CD4-positive, alpha-beta T cell treated with Interleukin-1 beta for 1 hour (primary cell): ENCODE measurements around the gene ICA1.
A peak's percentile ranks its signal among the peaks of the same experiment; 100 is the strongest.

ENCODE experiments used
- DNase-seq, 2 donors: peaks; one replicate each; pipeline ENCODE4 v3.0.0-alpha.2; 2020 to 2022

The ICA1 gene

DNA sequence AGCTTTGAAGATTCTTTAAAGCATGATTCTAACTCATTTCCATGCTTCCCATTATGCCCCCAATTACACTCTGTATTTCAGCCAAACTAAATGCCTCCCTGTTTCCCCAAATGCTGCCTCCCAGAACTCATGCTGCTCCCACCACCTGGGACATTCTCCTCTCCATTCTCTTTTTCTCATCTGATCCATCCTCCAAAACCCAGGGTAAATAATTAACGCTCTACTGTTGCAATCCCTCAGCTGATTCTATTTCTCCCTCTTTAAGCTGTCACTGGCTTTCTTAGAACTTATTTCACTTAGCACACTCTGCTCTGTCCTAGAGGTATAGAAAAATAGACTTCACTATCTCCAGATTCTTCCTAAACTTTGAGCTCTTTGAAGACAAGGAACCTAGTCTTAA is 104.7 kb downstream of the ICA1 start:
- DNase-seq = no peak

DNA sequence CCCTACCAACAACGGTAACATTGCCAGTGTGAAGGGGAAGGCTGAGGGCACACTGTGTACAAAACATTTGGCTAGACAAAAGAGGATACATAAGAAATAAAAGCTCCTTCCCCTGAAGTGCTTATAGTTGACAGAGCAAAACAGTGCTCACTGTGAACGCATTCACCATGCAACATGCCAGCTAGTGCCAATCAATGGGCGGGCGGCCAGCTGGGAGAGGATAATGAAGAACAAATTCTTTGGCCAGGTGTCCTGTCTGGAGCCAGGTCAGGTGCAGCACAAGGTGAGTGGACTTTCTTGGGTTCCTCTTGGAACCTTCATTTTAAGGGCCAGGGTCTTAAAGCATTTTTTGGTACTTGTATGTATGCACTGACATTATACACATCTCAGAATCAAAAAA is 106.1 kb downstream of the ICA1 start:
- DNase-seq = no peak

DNA sequence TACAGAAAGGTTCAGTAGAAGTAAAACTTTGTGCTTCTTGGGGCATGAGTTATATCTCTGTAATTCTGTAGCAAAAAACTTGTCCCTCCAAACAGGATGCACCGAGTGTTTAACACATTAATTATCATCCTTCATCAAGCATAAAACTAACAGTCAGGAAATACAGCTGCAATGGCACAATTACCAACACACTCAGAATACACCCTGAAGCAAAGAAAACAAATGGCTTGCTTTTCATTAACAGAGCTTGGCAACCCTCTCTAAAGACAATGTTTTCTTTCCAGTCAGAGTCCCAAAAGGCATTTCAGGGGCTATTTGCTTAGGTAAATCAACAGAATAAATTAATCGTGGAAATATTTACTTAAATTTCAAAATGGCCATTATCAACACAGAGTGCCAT is 107.7 kb downstream of the ICA1 start:
- DNase-seq = no peak

DNA sequence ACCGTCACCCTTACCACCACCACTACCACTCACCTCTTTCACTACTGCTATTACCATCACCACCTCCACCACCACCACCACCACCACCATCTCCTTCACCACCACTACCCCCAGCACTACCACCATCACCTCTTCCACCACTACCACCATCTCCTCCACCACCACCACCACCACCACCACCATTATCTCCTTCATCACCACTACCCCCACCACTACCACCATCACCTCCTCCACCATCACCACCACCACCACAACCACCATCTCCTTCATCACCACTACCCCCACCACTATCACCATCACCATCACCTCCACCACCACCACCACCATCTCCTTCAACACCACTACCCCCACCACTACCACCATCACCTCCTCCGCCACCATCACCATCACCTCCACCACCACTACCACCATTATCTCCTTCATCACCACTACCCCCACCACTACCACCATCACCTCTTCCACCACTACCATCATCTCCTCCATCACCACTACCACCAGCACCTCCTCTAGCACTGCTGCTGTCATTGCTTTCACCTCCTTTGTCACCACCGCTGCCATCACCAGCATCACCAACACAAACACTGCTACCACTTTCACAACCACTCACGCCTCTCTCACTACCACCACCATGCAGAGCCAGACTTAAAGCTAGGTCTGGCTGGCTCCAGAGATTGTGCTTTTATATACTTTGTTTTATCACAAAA is 109.3 kb downstream of the ICA1 start:
- no peak for DNase-seq

DNA sequence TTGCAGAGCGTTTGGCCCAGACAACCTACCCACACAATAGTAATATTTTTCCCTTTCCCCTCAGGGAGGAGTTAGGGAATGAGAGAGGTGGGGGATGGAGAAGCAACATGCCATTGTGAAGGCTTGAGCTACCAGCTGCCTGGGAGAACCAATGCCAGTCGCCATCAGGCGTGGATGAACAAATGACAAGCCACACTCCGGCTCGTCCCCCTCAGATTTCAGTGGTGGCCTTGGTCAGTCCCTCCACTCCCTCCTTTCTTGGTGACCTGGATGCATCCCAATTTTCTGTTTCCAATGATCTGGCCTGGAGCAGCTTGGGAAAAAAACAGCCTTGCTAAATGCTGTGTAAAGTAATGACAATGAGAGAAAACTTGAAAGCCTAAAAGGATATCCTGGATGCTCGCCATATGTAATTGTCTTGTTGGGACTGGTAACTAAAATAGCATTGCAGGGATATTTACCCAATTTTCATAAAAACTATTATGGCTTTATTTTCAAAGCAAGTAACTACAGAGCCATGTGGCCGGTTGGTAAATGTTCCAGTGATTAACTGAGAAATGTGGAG is 110.7 kb downstream of the ICA1 start:
- DNase-seq = no peak

DNA sequence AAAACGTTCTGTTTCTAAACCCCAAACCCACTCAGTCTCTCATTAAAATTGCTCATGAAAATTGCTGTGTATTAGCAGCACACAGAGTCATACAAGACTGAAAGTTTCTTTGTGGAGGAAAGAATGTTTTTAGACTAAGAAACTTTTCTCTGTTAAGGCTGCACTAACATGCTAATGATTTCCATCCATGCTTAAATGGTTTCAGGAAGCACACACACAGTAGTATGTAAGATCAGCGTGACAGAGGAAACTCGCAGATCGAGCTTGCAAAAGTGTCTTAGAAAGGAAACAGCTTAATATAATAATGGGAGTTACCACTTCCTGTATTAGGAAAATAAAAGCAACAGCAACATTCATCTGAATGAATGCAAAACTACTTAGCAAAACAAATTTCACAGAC is 112.7 kb downstream of the ICA1 start:
- DNase-seq = no peak

DNA sequence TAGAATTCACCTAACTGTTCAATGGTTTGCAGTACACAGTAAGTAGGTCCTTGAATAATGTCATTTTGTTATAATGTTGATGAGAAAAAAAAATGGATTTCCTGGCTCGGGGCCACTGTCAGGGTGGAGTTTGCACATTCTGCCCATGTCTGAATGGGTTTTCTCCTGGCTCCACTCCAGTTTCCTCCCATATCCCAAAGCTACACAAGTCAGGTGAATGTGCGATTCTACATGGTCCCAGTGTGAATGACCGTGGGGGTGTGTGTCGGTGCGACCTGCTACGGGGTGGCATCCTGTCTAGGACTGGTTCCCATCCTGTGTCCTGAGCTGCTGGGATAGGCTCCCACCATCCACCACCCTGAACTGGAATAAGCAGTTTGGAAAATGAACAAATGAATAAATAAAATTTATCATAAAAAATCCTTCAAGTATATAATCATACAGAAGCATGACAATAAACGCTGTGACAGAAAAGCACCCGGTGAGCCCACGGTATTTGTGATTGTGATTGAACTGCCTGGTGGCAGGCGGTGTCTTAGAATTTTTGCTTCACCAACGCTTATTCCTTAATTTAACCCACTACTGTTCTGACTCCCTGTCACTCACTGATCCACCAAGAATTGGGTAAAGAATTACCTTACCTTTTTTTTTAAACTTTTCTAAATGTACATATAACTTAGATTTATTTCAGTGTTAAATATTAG is 114.1 kb downstream of the ICA1 start:
- DNase-seq = no peak

DNA sequence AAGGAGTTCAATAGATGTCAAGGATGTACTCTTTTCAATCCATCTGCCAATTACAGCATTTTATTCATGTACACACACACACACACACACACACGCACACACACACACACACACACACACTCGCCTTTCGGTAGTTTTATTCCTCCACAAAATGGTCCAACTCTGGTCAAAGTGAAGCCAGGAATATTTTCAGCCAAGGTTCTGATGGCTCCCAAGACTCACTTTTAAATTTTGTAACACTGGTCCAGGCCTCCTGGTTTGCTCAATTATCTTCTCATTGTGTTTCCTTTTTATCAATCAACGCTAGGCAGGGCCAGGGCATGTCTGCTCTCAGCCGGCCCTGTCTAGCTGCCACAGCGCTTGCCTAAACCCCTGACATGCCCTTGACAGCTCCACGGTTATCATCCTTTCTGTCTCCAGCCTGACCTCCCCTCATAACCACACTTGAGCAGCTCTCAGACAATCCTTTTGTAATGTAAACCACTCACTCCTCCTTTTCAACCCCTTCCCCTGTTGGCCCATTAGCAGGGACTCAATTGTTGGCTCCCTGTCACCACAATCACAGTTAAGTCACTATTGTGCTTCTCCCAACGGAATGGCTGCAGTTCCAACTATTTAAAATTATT is 115.1 kb downstream of the ICA1 start:
- DNase-seq = no peak

DNA sequence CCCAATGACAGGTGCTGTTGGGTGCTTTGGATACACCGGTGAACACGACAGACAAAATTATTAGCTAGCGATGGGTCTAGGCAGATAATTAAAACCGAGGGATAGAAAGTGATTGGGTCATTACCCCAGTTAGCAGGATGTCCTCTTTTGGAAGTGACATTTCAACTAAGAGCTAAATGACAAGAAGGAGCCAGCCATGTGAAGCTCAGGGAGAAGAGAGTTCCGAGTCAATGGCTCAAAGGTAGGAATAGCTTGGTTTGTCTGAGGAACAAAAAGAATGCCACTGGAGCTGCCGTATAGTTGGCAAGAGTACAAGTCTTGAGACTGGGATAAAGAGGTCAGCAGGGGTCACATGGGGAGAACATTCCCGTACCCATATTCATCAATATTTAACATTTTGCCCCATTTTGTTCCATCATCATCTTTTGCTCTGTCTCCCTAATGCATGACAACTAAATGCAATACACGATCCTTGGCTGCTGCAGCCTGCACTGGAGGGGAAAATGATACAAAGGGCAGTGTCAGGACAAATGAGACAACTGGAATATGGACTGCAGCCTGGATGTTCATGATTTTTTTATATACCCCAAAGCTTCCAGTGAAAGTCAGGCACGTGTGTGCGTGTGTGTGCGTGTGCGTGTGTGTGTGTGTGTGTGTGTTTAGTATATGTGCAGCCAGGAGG is 115.7 kb downstream of the ICA1 start:
- DNase-seq = no peak

DNA sequence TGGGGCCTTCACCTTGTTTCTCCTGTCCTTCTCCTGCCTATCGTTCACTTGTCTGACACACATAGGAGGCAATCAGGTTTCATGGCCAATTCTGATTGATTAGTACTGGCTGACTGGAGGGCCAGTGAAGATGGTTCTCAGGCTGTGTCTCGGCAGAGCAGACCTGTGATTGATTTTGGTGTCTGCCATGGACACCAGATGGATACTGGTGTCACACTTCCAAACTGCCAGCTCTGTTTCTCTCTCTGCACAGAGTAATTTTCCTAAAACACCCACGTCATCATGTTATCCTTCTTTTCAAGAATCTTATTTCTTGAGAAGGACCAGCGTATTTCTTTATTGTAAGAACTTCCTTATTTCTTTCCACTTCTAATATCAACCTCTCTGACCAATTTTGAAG is 117.1 kb downstream of the ICA1 start:
- DNase-seq = no peak

DNA sequence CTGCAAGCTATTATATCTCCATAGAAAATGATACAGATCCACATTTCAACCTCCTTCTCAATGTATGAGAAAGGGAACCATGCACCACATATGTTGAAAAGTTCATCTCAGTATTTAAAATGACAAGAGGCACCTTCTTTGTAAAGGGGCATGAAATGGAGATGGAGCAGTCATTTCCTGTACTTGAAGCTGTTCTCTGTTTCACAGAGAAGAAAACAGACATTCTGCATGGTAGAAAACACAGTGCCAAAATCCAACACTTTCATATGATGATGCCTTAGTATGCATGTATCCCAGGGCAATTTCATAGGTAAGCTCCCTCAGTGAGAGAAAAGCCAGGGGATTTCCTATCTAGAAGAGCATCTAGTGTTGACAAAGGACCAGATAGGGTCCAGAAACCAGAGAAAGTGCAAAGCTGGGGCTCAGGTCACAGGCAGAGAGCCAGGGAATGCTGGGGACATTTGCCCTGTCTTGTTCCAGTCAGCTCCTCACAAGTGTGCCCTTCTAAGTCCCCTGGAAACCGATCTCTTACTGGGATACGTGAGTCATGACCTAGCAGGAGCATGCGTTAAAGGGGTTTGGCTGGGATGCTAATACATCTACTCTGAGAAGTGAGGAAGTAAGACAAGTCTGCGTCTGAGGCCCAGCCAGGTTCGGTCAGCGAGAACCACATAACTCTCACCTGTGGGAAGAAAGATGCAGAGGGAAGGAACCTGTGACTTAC is 118.7 kb downstream of the ICA1 start:
- no peak for DNase-seq

DNA sequence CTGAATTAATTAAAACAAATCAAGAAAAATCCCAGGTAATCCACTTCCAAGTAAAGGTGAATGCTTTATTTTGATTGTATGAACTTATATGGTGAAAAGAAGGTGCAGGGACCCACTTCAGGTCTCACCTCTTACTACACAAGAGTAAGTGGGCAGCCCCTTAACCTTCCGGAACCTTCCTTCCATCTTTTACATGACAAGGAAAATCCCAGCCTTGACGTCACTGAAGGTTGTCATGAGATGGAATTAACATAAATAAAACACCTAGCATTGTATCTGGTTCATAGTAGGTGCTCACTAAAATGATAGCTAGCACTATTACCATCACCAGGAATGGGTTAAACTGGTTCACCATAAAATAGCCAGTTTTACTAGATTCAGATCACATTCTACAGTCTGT is 119.5 kb downstream of the ICA1 start:
- peak in 1 of 2 donors; percentile 41 for DNase-seq

DNA sequence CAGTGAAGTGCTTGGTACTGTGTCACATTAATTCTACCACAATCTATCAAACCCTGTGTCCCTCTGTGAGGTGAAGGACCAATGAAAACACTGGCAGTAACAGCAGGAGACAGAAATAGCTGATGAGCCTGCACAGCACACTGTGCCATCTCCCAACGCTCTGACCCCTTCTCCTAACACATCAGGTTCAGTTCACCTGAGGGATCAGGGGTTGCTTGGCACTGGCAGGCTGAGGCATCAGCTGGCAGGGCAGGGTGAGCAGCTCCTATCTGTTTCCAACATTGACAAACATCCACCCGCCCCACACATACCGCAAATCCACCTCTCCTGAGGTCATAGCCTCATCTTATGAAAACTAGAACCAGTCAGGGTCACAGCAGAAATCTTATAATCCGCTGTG is 120.9 kb downstream of the ICA1 start:
- no peak for DNase-seq

DNA sequence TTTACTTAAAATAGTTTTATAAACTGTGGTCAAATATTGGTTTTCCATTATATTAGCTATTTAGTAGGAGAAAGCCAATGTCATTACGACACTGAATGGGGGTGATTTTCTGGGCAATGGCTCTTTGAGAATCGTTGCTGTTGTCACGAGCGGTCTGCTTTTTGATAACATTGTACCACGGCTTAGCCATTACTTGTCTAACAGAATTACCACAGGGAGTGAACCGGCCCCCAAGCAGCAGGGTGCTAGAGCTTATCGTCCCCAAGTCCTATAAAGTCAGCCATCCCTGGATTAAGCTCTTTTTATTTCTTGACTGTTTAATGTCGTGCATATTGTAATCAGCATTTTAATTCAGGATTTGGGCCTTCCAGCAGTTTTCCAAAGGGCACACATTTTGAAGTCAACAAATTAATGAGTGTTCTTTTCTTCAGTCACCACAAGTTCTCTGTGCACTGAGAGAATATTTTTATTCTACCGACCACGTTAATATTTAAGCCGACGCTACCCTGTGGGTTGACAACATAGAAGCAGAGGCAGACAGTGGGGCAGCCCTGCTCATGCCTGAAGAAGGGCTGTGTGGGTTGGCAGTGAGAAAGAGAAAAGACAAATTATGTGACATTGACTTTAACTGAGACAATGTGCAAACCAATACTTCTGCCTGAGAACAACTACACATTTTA is 125.8 kb downstream of the ICA1 start:
- DNase-seq = no peak

DNA sequence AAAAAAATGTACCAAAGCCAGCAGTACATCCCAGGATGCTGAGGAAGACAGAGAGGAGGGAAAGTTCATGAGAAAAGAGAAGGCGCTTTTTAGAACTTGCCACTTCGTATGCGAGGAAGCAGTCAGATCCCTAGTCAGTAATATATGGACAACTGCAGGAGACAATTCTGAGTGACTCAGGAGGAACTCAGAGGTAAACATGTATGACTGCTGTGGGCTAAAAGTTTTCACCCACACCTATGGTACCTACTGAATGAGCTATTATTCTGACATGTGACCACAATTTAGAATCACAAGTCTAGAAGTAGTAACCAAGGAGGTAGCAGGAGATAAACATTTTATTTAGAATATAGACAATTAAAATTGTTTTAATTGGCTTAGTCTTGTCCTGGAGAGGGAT is 126.5 kb downstream of the ICA1 start:
- no peak for DNase-seq

DNA sequence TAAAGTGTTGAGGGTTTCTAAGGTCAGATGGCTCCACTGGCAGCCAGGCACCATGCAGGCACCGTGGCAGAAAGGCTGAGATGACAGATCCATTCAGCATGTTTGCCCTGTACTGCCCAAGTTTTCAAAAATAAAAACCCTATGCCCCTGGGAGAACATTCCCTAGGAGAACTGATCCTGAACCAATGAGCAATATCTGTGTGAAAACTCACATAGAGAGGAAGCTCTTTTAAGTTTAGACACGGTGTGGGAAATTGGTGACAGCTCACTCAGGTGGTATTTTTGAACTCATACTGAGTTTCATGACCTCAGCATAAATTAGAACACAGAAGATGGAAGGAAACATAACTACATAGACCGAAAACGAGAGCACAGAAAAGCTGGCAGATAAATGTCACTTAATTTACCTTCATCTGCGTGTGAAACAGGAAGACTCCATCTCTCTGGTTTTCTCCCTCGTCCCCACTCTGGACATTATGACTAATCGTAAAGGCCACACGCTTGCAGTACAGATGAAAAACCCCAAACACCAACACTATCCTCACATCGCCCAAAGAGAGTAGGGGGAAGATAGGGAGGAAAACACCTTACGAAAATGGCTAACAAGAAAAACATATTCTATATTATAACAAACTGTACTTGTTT is 127.8 kb downstream of the ICA1 start:
- peak; percentile 20 to 42 for DNase-seq

DNA sequence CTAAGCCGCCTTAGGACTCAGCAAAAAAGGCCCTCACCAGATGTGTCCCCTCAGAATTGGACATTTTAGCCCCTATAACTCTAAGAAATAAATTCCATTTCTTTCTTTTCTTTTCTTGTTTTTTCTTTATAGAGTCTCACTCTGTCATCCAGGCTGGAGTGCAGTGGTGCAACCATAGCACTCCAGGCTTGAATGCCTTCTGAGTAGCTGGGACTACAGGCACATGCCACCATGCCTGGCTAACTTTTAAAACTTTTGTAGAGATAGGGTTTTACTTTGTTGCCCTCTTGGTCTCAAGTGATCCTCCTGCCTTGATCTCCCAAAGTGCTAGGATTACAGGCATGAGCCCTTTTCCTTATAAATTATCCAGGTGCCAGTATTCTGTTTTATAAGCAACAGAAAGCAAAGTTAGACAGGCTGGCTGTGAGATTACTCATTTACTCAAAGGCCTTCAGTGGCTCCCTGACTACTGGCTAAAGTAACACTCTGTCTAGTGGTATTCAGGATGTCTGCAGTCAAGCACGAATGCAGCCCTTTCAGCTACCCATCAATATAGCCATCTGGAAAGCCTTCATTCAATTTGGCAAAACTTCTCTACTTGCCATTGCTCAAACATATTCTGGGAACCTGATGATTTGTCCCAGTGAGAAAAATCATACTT is 128.6 kb downstream of the ICA1 start:
- DNase-seq = no peak

DNA sequence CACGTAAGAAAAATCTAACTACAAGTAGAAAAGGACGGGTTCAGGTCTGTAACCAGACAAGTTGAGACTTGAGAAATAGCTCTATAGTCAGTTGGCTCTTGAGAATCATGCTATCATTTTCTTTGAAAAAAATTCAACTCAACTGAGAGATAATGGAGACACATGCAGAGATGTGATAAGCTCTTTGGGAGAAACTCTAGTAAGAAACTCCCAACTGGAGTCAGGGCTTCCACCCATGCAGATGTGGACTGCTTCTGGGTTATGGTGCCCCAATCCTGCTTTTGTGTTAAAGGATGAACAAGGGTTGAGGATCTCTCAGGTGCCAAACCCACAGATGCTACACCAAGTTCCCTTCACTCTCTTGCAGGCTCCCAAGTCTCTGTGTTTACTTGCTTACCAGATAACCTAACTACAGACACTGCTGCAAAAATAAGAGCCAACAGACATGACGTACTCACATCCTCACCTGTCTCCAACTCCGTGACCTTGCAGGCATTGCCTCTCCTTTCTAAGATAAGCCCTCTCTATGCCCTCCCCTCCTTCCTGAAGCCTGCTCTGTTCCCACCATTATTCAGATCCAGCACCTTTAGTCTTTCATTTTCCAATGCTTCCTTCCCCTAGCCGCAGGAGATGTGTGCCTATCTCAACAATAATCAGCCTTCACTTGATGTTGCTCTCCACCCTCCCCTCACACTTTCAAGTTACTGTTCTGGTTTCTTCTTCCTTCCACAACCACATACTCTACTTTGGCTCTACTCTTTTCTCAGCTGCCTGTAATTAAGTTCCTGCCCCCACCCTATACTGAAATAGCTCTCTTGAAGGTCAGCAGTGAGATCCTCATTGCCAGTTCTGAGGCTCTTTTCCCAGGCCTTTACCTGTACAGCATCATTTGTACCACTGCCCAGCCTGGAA is 130.0 kb downstream of the ICA1 start:
- peak; percentile 66 to 70 for DNase-seq

DNA sequence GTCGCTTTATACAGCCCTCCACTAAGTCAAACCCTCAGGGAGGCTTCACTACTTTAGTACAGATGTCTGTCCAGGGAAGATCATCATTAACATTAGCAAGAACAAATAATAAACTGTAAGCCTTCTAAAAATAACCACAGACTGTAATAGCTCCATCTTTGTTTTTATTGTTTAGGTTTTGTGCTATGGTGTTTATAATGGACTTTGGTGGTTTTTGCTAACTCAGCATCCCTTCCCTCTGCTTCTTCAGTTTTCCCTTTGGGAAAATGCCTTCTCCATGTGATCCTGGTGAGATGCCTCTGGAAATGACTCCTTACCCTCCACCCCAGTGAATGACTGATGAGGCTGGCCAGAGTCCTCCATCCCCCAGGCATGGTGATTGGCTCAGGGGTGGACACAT is 131.3 kb downstream of the ICA1 start:
- DNase-seq = no peak

DNA sequence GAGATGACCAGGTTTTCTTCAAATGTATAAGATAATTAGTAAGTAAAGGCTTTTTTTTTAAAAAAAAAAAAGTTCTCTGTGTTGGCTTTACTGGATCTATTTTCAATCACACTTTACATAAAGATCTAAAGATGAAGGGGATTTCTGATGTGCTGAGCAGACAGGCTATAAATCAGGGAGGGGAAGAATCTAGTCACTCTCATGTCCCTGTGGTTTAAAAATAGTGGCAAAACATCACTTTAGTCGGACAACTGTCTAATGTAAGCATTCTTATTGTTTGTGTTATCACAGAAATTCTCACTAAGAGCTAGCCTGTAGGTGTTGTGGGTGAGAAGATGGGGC is 132.7 kb downstream of the ICA1 start:
- DNase-seq = peak in 1 of 2 donors; percentile 47
